Measurements from ENCODE around the gene BANP.
A peak's percentile ranks its signal among the peaks of the same experiment; 100 is the strongest.

BANP gene

GRCh38 chr16:87951552-87952538 lies 611 bp downstream of the BANP start:
- no peaks in the 10 kb centered on the region for H3K27me3 ChIP-seq (ENCODE audit: control insufficient read depth, insufficient read depth, low read length, poor library complexity, severe bottlenecking)
- 4% methylated on average over 82 of the region's 82 CpGs for WGBS, 2 experiments
- peak overlapping the region; percentile 91 for H3K27ac ChIP-seq (ENCODE audit: insufficient read depth, low read depth, low read length, poor library complexity, severe bottlenecking)
- H3K36me3 ChIP-seq (ENCODE audit: control insufficient read depth, insufficient read depth, low read length), result no peaks in the 10 kb centered on the region
- no peaks in the 10 kb centered on the region for H3K9me3 ChIP-seq (ENCODE audit: control insufficient read depth, low read length)
- H3K4me1 ChIP-seq (ENCODE audit: control insufficient read depth, insufficient read depth, low read length), result peaks cover 17% of the 10 kb centered on the region
- H3K4me3 ChIP-seq (ENCODE audit: insufficient read depth, low read depth, low read length), result peak overlapping the region; percentile 92

GRCh38 chr16:87952751-87953150 lies 1.5 kb downstream of the BANP start:
- 95% methylated on average over 16 of the region's 16 CpGs for WGBS, 2 experiments
- Histone ChIP-seq H3K27me3 (ENCODE audit: control insufficient read depth, insufficient read depth, low read length, poor library complexity, severe bottlenecking) (no peaks in the 10 kb centered on the region), H3K27ac (ENCODE audit: insufficient read depth, low read depth, low read length, poor library complexity, severe bottlenecking) (no peak overlapping the region), H3K4me3 (ENCODE audit: insufficient read depth, low read depth, low read length) (peak overlapping the region; percentile 92), H3K9me3 (ENCODE audit: control insufficient read depth, low read length) (no peaks in the 10 kb centered on the region), H3K36me3 (ENCODE audit: control insufficient read depth, insufficient read depth, low read length) (no peaks in the 10 kb centered on the region), H3K4me1 (ENCODE audit: control insufficient read depth, insufficient read depth, low read length) (peaks cover 17% of the 10 kb centered on the region)

- peaks cover 17% of the 10 kb centered on the region for H3K4me1 ChIP-seq (ENCODE audit: control insufficient read depth, insufficient read depth, low read length)
- H3K9me3 ChIP-seq (ENCODE audit: control insufficient read depth, low read length), result no peaks in the 10 kb centered on the region
- H3K27ac ChIP-seq (ENCODE audit: insufficient read depth, low read depth, low read length, poor library complexity, severe bottlenecking), result no peak overlapping the region
- no peaks in the 10 kb centered on the region for H3K27me3 ChIP-seq (ENCODE audit: control insufficient read depth, insufficient read depth, low read length, poor library complexity, severe bottlenecking)
- H3K36me3 ChIP-seq (ENCODE audit: control insufficient read depth, insufficient read depth, low read length), result no peaks in the 10 kb centered on the region
- H3K4me3 ChIP-seq (ENCODE audit: insufficient read depth, low read depth, low read length), result no peak overlapping the region
- WGBS, 2 experiments, result 93 to 94% methylated on average over 14 to 15 of the region's 15 CpGs
Observed at GRCh38 chr16:87953308-87954215, 2.3 kb downstream of the BANP start.

GRCh38 chr16:87954361-87954760 lies 3.1 kb downstream of the BANP start:
- Histone ChIP-seq H3K4me3 (ENCODE audit: insufficient read depth, low read depth, low read length) (no peak overlapping the region), H3K9me3 (ENCODE audit: control insufficient read depth, low read length) (no peaks in the 10 kb centered on the region), H3K4me1 (ENCODE audit: control insufficient read depth, insufficient read depth, low read length) (peaks cover 17% of the 10 kb centered on the region), H3K36me3 (ENCODE audit: control insufficient read depth, insufficient read depth, low read length) (no peaks in the 10 kb centered on the region), H3K27me3 (ENCODE audit: control insufficient read depth, insufficient read depth, low read length, poor library complexity, severe bottlenecking) (no peaks in the 10 kb centered on the region), H3K27ac (ENCODE audit: insufficient read depth, low read depth, low read length, poor library complexity, severe bottlenecking) (no peak overlapping the region)
- WGBS, 2 experiments, result 95% methylated on average over 14 of the region's 14 CpGs

- 88 to 90% methylated on average over 15 of the region's 15 CpGs for WGBS, 2 experiments
- no peaks in the 10 kb centered on the region for H3K9me3 ChIP-seq (ENCODE audit: control insufficient read depth, low read length)
- H3K36me3 ChIP-seq (ENCODE audit: control insufficient read depth, insufficient read depth, low read length), result no peaks in the 10 kb centered on the region
Observed at GRCh38 chr16:87954826-87955225, 3.6 kb downstream of the BANP start.

GRCh38 chr16:87955302-87956097 lies 4.3 kb downstream of the BANP start:
- H3K9me3 ChIP-seq (ENCODE audit: control insufficient read depth, low read length), result no peaks in the 10 kb centered on the region
- H3K4me1 ChIP-seq (ENCODE audit: control insufficient read depth, insufficient read depth, low read length), result peaks cover 17% of the 10 kb centered on the region
- no peak overlapping the region for H3K27ac ChIP-seq (ENCODE audit: insufficient read depth, low read depth, low read length, poor library complexity, severe bottlenecking)
- no peak overlapping the region for H3K4me3 ChIP-seq (ENCODE audit: insufficient read depth, low read depth, low read length)
- no peaks in the 10 kb centered on the region for H3K27me3 ChIP-seq (ENCODE audit: control insufficient read depth, insufficient read depth, low read length, poor library complexity, severe bottlenecking)
- 95% methylated on average over 18 of the region's 18 CpGs for WGBS, 2 experiments
- H3K36me3 ChIP-seq (ENCODE audit: control insufficient read depth, insufficient read depth, low read length), result no peaks in the 10 kb centered on the region

More at GRCh38 chr16:87954826-87955225, 3.6 kb downstream of the BANP start:
- Histone ChIP-seq H3K27me3 (ENCODE audit: control insufficient read depth, insufficient read depth, low read length, poor library complexity, severe bottlenecking) (no peaks in the 10 kb centered on the region), H3K27ac (ENCODE audit: insufficient read depth, low read depth, low read length, poor library complexity, severe bottlenecking) (no peak overlapping the region), H3K4me3 (ENCODE audit: insufficient read depth, low read depth, low read length) (no peak overlapping the region), H3K4me1 (ENCODE audit: control insufficient read depth, insufficient read depth, low read length) (peaks cover 17% of the 10 kb centered on the region)

GRCh38 chr16:87956098-87956364 lies 4.8 kb downstream of the BANP start:
- Histone ChIP-seq H3K4me1 (ENCODE audit: control insufficient read depth, insufficient read depth, low read length) (peaks cover 17% of the 10 kb centered on the region), H3K27me3 (ENCODE audit: control insufficient read depth, insufficient read depth, low read length, poor library complexity, severe bottlenecking) (no peaks in the 10 kb centered on the region), H3K9me3 (ENCODE audit: control insufficient read depth, low read length) (no peaks in the 10 kb centered on the region), H3K4me3 (ENCODE audit: insufficient read depth, low read depth, low read length) (no peak overlapping the region), H3K27ac (ENCODE audit: insufficient read depth, low read depth, low read length, poor library complexity, severe bottlenecking) (no peak overlapping the region), H3K36me3 (ENCODE audit: control insufficient read depth, insufficient read depth, low read length) (no peaks in the 10 kb centered on the region)
- WGBS, 2 experiments, result 91 to 96% methylated on average over 3 of the region's 3 CpGs

- Histone ChIP-seq H3K9me3 (ENCODE audit: control insufficient read depth, low read length) (no peaks in the 10 kb centered on the region), H3K36me3 (ENCODE audit: control insufficient read depth, insufficient read depth, low read length) (no peaks in the 10 kb centered on the region), H3K4me3 (ENCODE audit: insufficient read depth, low read depth, low read length) (no peak overlapping the region), H3K27ac (ENCODE audit: insufficient read depth, low read depth, low read length, poor library complexity, severe bottlenecking) (no peak overlapping the region), H3K27me3 (ENCODE audit: control insufficient read depth, insufficient read depth, low read length, poor library complexity, severe bottlenecking) (no peaks in the 10 kb centered on the region), H3K4me1 (ENCODE audit: control insufficient read depth, insufficient read depth, low read length) (peaks cover 17% of the 10 kb centered on the region)
- 80 to 84% methylated on average over 30 of the region's 30 CpGs for WGBS, 2 experiments
Observed at GRCh38 chr16:87956365-87957231, 5.4 kb downstream of the BANP start.
